ENCODE results near the gene TOP2A. TPM values are rescaled to one million over a fixed set of nuclear protein-coding genes. Genes with fewer than 3 reads are reported as not detected.

The TOP2A gene
- polyA plus RNA-seq, 1 of the 3 experiments (the other 2 are of a cell fraction) = 20.6 TPM

DNA sequence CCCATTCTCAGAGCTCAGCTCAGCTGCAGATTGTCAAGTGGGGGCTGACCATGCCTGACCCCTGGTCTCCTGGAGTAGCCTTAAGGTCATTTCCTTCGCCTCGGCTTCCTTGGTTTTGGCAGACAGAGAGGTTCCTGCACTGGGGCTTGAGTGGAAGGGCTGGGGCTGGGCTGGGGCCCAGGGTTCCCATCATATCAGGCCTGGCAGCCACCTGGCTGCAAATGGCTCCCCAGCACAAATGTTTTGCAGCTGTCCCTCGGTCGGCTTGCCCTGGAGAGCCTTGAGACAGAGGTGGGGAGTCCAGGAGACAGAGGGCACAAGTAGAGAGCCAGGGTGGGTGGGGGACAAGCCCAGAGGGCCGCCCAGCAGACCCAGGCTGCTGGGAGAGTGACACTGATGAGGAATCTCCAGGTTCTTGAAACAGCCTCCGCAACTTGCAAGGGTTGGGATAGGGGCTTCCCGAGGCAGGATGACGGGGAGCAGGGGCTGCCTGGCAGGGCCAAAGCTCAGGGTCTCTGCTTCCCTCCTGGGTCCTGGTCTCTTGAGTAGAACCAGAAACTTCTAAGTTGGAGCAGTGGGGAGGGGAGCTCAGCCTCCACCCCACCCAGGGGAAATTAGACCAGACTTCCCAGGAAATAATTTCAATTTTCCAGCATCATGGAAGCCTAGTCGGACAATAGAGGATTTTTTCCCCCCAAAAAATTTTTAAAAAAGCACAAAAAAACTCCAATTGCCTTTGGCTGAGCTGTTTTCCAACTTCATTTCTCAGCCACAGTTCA, 44.8 kb upstream of the TOP2A start:
- WGBS (ENCODE audit: low lambda C conversion rate) = 91% methylated on average over 1 of the region's 9 CpGs
- Histone ChIP-seq H3K4me3 (ENCODE audit: low read depth in 2 of 2, low read length in 1 of 2) (no peak overlapping the region), H3F3A (replicated peaks; ENCODE audit: insufficient read depth) (peaks cover 4% of the 10 kb centered on the region), H3K9ac (no peak overlapping the region), H3K36me3 (replicated peaks in 1 of 2; ENCODE audit: control insufficient read depth in 1 of 2, insufficient read depth in 2 of 2, low read length in 1 of 2) (no peaks in the 10 kb centered on the region), H2AFZ (ENCODE audit: low read depth) (no peak overlapping the region), H3K9me2 (no peaks in the 10 kb centered on the region), H3K9me3 (no peaks in the 10 kb centered on the region), H3K27ac (ENCODE audit: low read depth in 2 of 2, low read length in 1 of 2) (peak overlapping the region in 1 of 2 experiments; percentile 92; a peak in 2 of 4 replicates), H3K4me1 (ENCODE audit: control insufficient read depth in 1 of 2, insufficient read depth in 2 of 2, low read depth in 1 of 2, low read length in 1 of 2) (peaks cover 28 to 59% of the 10 kb centered on the region in 2 experiments), H3K27me3 (ENCODE audit: insufficient read depth) (no peaks in the 10 kb centered on the region), H3K79me2 (ENCODE audit: insufficient read depth) (no peaks in the 10 kb centered on the region), H3K4me2 (no peak overlapping the region), H4K20me1 (ENCODE audit: insufficient read depth) (no peaks in the 10 kb centered on the region)
- TF ChIP-seq ELF1 (IDR thresholded peaks at IDR 0.05) (no peak), EZH2phosphoT487 (IDR thresholded peaks at IDR 0.05; ENCODE audit: borderline replicate concordance, low read depth) (no peak)
- ChIA-PET CTCF (interaction anchor here (0.9 to 16.9 kb wide), 10 partner anchors 8 to 108 kb away, joined by 3 to 265 read pairs (median 8); partner anchors contain the start of gene IGFBP4), POLR2A (interaction anchor here (1.6 kb wide), 2 partner anchors 19 to 77 kb away, joined by 4 to 5 read pairs; partner anchors contain the start of gene IGFBP4)
- DNase-seq = peak; percentile 61

DNA sequence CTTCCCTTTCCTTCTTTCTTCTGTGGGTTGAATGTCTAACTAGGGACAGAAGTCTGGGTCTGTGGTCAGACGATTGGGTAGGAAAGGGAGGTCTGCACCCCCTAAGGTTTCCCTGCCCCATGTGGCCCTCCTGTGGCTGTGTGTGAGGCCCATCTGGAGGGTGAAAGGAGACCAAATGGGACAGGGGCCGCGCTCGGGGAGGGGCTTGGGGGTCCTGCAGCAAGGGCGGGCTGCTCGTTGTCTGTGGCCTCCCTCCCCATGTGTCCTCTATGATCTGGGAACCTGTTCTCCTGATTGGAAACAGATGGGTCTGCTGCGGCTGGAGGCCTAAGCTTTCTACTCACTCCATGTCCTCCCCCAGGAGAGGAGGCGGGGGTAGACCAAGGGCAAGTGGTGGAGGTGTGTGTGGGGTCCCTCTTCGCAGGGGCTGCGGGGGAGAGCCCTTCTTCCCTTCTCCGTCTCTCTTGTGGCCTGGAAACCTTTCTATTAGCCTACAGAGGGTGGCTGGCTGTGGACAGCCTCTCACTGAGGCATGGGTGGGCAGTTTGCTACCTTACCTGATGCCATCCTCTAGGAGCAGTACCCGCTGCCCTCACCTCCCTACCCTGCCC, 44.1 kb upstream of the TOP2A start:
- no peaks in the 10 kb centered on the region for H3K27me3 ChIP-seq (ENCODE audit: insufficient read depth)
- no peak overlapping the region for H3K4me2 ChIP-seq
- no peak for TF ChIP-seq ELF1 (IDR thresholded peaks at IDR 0.05)
- no peak for TF ChIP-seq NFIC (IDR thresholded peaks at IDR 0.05; ENCODE audit: borderline replicate concordance)
- no peak for TF ChIP-seq FOSL2 (IDR thresholded peaks at IDR 0.05; ENCODE audit: borderline replicate concordance, low read depth)
- peak; percentile 48; the same call in 1 of the 2 replicates for TF ChIP-seq RCOR1 (IDR thresholded peaks at IDR 0.05; ENCODE audit: low read length)
- no peak for TF ChIP-seq RFX5 (IDR thresholded peaks at IDR 0.05; ENCODE audit: low read length)
- no peak for TF ChIP-seq SIN3A (IDR thresholded peaks at IDR 0.05; ENCODE audit: borderline replicate concordance, low read depth, low read length)
- TF ChIP-seq NRF1 (IDR thresholded peaks at IDR 0.05; ENCODE audit: low read depth, low read length) = no peak
- TF ChIP-seq RAD21 (IDR thresholded peaks at IDR 0.05; ENCODE audit: low read length) = no peak
- TF ChIP-seq, protein P1, sequence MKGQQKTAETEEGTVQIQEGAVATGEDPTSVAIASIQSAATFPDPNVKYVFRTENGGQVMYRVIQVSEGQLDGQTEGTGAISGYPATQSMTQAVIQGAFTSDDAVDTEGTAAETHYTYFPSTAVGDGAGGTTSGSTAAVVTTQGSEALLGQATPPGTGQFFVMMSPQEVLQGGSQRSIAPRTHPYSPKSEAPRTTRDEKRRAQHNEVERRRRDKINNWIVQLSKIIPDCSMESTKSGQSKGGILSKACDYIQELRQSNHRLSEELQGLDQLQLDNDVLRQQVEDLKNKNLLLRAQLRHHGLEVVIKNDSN (IDR thresholded peaks at IDR 0.05; ENCODE audit: borderline replicate concordance, low read depth) = no peak
- no peak for TF ChIP-seq MXI1 (IDR thresholded peaks at IDR 0.05; ENCODE audit: low read depth, low read length)
- no peak; the same call in 1 of the 2 replicates for TF ChIP-seq POLR2AphosphoS5 (IDR thresholded peaks at IDR 0.05; ENCODE audit: low read depth, low read length)
- TF ChIP-seq, protein P2, sequence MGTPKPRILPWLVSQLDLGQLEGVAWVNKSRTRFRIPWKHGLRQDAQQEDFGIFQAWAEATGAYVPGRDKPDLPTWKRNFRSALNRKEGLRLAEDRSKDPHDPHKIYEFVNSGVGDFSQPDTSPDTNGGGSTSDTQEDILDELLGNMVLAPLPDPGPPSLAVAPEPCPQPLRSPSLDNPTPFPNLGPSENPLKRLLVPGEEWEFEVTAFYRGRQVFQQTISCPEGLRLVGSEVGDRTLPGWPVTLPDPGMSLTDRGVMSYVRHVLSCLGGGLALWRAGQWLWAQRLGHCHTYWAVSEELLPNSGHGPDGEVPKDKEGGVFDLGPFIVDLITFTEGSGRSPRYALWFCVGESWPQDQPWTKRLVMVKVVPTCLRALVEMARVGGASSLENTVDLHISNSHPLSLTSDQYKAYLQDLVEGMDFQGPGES (IDR thresholded peaks at IDR 0.05; ENCODE audit: low read depth, low read length) = no peak
- no peak for TF ChIP-seq GABPA (IDR thresholded peaks at IDR 0.05; ENCODE audit: low read depth)
- TF ChIP-seq TCF12 (IDR thresholded peaks at IDR 0.05) = peak; percentile 87
- TF ChIP-seq FOXJ3 (CRISPR knock-in tag; IDR thresholded peaks at IDR 0.05) = no peak
- TF ChIP-seq SMC3 (IDR thresholded peaks at IDR 0.05; ENCODE audit: low read depth, low read length) = no peak; the same call in 1 of the 2 replicates
- no peak for TF ChIP-seq TAF1 (IDR thresholded peaks at IDR 0.05; ENCODE audit: borderline replicate concordance, low read depth, low read length)
- TF ChIP-seq EZH2phosphoT487 (IDR thresholded peaks at IDR 0.05; ENCODE audit: borderline replicate concordance, low read depth) = no peak
- TF ChIP-seq, protein P3, sequence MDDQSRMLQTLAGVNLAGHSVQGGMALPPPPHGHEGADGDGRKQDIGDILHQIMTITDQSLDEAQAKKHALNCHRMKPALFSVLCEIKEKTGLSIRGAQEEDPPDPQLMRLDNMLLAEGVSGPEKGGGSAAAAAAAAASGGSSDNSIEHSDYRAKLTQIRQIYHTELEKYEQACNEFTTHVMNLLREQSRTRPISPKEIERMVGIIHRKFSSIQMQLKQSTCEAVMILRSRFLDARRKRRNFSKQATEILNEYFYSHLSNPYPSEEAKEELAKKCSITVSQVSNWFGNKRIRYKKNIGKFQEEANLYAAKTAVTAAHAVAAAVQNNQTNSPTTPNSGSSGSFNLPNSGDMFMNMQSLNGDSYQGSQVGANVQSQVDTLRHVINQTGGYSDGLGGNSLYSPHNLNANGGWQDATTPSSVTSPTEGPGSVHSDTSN (IDR thresholded peaks at IDR 0.05) = 0 out of 2 replicates have a peak, but pooled peaks have one; percentile 17
- no peak for TF ChIP-seq CHD2 (IDR thresholded peaks at IDR 0.05; ENCODE audit: low read length, partially characterized antibody)
- TF ChIP-seq FOXM1 (IDR thresholded peaks at IDR 0.05; ENCODE audit: low read depth) = no peak
- TF ChIP-seq, protein P4, sequence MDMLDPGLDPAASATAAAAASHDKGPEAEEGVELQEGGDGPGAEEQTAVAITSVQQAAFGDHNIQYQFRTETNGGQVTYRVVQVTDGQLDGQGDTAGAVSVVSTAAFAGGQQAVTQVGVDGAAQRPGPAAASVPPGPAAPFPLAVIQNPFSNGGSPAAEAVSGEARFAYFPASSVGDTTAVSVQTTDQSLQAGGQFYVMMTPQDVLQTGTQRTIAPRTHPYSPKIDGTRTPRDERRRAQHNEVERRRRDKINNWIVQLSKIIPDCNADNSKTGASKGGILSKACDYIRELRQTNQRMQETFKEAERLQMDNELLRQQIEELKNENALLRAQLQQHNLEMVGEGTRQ (IDR thresholded peaks at IDR 0.05; ENCODE audit: borderline replicate concordance, low read depth, low read length) = no peak
- TF ChIP-seq TEAD4 (IDR thresholded peaks at IDR 0.05; ENCODE audit: borderline replicate concordance, insufficient read depth) = no peak
- H3K36me3 ChIP-seq (replicated peaks in 1 of 2; ENCODE audit: control insufficient read depth in 1 of 2, insufficient read depth in 2 of 2, low read length in 1 of 2) = peaks cover 2 to 5% of the 10 kb centered on the region in 2 experiments
- H3F3A ChIP-seq (replicated peaks; ENCODE audit: insufficient read depth) = peaks cover 4% of the 10 kb centered on the region
- H2AFZ ChIP-seq (ENCODE audit: low read depth) = no peak overlapping the region
- WGBS (ENCODE audit: low lambda C conversion rate) = 68% methylated on average over 7 of the region's 12 CpGs
- no peaks in the 10 kb centered on the region for H3K9me3 ChIP-seq
- H3K9ac ChIP-seq = no peak overlapping the region
- H4K20me1 ChIP-seq (ENCODE audit: insufficient read depth) = no peaks in the 10 kb centered on the region
- POLR2A ChIA-PET = interaction anchor here (0.6 to 2.8 kb wide), 4 partner anchors 10 to 87 kb away, joined by 3 to 15 read pairs (median 4); partner anchors contain the start of gene IGFBP4
- H3K27ac ChIP-seq (ENCODE audit: low read depth in 2 of 2, low read length in 1 of 2) = peak overlapping the region in 1 of 2 experiments; percentile 92; a peak in 2 of 4 replicates
- no peak overlapping the region for H3K4me3 ChIP-seq (ENCODE audit: low read depth in 2 of 2, low read length in 1 of 2)
- H3K9me2 ChIP-seq = no peaks in the 10 kb centered on the region
- CTCF ChIA-PET = interaction anchor here (1.1 to 16.9 kb wide), 11 partner anchors 9 to 103 kb away, joined by 3 to 265 read pairs (median 7); partner anchors contain the start of gene IGFBP4
- DNase-seq = peak; percentile 74
- peaks cover 30 to 66% of the 10 kb centered on the region in 2 experiments for H3K4me1 ChIP-seq (ENCODE audit: control insufficient read depth in 1 of 2, insufficient read depth in 2 of 2, low read depth in 1 of 2, low read length in 1 of 2)
- H3K79me2 ChIP-seq (ENCODE audit: insufficient read depth) = no peaks in the 10 kb centered on the region
